UCSD-AML1 (cell line): Measurements from ENCODE around the gene LMCD1.

ENCODE experiments used
- DNase-seq: peaks from one replicate; lab custom pipeline; 2025; ENCODE audit not compliant: unreplicated experiment; lab: John Stamatoyannopoulos, UW

LMCD1 gene

DNA sequence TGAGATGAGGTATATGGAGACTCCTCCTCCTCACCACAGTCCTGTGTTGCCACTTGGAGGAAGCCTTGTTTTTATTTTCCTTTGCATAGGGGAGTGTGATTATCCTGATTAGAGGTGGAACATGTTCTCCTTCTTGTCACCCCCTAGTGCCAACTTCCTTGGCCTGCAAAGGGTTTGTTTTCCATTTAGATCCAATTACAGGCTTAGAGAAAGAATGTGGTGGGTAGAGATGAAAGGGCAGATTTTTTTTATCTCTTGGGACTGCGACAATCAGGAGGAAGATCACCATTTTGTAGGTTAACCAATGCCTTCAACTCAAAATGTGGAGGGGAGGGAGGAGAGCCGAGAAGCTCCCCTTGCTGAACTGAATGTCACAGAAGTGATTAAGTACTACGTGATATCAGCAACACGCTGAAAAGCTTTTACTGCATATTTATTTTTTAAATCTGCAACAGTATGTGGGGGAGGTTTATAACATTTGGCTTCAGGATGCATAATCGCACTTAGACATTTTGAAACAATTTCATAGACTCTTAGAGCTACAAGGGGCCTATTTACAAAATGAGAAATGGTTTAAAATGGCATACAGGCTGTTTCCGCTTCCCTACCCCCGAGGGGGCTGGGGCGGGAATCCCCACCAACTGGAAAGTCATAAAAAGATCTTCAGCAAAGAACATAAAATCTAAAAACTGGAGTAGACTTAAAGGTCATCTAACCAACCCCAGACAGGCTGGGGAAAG is 2.4 kb downstream of the LMCD1 start:
- no peak for DNase-seq

DNA sequence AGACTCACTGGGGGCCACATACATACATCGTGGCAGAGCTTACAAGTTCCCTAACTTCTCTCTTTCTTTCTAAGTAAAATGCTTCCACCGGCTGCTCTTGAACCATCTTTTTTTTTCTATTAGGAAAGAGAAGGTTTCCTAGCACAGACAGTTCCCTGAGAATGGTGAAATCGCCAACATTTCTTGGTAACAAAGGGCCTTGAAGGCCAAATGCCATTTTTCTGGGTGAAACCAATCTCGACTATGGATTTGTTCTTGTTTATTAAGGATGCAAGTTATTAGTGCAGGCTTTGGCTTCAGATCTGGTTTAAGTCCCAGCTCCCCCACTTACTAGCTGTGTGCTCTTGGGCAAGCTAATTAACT is 3.0 kb downstream of the LMCD1 start:
- DNase-seq, result no peak

DNA sequence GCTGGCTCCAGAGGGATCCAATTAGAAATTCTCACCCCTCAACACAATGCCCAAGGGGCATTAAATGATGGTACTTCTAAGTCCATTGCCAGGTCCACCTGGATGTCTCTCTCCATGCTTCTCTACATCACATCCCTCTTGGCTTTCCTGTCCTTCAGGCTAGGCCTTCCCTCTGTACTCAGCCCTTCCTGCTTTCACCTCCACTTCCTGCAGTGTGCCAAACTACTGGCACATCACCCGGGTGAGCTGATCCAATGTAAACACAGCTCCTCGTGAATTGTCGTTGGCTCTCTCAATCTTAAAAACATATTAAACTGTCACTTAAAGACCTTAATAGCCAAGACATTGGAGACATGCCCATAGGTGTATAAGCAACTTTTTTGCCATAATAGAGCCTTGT is 4.0 kb downstream of the LMCD1 start:
- no peak for DNase-seq

DNA sequence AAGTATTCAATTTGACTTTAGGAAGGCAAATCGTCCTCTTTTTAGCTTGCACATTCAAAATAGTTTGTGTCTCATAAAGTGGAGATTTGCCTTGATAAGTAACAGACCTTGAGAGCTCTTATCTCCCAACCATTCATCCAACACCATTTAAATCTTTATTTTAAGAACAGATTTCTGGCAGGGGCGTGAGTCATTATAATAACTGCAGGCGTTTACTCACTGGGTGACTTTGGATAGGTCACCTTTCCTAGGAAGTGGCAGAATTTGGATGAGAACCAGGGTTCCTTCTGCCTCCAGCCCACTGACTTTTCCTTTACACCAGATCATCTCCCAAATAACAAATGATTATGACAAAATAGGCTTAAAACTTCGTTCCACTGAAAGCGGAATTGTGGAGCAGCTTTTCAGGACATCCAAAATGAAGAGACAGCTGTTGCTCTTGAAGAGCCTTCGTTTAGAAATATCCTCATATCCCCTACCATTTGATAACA is 5.0 kb downstream of the LMCD1 start:
- no peak for DNase-seq

DNA sequence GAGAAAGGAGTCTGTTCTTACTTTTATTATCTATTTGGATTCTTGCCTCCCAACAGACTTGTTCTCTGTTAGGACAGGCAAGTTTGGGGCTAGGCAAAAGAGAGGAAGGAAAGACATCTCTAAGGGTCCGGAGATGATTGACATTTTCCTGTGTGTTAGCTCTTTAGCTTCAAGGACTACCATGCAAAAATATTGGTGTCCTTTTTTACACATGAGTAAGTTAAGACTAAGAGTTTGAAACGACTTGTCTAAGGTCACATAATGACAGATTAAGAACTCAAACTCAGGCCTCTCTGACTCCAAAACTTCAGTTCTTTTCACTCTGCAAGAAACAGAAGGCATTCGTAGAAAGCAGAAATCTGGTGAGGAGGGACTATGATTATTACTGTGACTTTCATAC is 5.9 kb downstream of the LMCD1 start:
- no peak for DNase-seq

DNA sequence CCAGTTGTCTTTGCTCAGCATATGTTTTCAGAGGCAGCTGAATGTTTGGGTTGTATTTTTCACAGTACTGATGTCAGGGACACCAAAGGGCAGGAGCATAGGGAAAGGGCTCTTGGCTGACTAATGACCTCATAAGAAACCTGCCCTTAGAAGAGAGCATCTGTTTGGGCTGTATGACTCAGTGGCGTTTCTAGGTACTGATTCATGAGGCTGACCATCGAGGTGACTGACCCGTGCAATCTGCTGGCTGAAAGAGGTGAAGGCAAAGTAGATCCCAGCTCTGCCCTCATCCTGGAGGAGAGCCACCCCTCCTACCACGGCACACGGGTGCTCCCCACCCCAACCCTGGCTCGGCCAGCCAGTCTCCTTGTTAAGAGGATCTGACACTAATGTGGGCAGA is 8.3 kb downstream of the LMCD1 start:
- no peak for DNase-seq

DNA sequence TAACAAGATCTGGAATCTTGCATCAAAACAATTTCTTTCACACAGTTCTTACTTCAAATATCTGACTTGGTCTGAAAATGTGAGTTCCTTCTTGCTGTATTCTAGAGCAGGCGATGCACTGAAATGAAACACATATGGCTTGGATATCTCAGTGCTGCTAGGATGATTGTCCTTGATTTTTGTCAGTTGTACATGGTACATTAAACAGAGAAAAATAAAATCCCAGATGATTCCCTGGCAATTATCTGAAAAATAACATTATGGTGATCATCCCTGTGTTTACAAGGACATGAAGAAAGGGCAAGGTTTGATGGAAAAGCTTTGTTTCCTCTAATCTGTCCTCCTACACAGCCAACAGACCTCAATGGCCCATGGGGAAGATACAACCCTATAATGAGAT is 10.6 kb downstream of the LMCD1 start:
- DNase-seq, result no peak

DNA sequence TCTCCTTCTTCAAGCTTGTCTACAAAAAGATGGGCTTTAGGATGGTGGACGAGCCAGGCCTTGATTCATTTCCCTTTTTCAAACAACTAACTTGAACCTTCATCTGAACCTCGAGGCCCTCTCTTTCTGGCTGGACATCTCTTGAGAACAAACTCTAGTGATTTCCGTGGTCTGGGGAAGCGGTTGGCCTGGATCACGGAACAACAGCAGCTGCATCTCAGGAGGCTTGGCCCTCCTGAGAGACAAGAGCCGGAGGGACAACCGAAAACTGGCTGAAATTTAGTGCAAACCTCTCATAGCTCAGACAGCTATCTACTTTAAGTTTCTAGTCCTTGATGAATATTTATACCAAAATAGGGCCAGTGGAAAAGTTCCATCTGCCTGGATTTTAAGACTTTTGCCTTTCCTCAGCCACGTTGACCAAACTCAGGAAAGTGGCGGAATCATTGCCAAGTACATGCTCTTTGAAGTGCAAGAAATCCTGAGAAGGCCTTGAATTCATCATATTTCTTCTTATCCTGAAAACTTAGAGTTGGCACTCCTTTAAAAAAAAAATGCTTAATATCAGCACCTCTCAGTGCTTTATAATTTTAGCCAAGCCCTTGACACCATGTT is 14.5 kb downstream of the LMCD1 start:
- no peak for DNase-seq

DNA sequence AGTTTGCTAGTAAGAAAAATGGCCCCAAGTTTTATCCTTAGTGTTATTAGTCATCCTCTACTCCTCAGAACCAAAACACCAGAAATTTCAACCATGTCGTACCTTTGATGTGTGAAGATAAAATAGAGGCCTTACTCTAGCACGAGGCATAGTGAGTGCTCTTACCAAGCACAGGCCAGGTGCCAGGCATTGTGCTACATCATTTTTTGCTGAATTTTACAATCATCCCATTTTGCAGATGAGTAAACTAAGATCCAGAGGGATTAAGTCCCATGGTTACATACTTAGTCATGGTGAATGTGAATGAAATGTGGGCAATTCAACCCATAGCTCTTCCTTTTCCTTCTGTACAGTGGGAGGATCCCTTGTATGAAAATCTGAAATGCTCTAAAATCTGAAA is 15.2 kb downstream of the LMCD1 start:
- no peak for DNase-seq

DNA sequence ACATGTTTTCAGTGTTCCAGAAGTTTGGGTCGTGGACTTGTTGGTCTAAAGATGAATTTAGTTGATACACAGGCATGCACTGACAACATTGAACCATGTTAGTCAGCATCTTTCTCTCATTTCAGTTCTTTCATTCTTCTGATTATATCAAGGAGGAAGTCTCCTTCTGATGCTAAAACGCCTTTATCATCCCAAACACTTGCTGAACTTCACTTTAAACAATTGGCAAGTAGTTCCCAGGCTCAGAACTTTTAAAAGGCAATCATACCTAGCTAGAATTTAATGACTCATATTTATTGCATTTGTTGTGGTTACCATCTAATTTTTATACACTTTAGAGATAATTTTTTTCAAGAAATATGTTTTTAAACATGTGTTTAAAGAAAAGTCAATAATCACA is 15.9 kb downstream of the LMCD1 start:
- no peak for DNase-seq

DNA sequence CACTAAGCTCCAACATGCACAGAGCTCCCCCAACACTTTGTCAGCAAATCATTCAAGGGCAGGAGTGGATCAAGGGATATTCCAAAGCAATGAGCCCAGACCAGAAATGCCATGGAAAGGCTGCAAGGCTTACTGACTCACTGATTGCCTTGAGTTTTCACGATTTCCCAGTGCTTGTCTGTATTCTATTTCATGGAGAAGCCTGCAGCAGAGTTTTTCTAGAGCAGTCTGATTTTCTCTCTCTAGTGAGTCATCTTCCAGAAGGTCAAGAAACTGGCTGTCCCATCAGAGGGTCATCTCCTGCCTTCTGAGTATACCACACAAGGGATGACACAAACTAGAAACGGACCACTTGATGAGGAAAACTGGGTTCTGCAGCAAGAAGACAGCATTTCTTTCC is 16.5 kb downstream of the LMCD1 start:
- no peak for DNase-seq

DNA sequence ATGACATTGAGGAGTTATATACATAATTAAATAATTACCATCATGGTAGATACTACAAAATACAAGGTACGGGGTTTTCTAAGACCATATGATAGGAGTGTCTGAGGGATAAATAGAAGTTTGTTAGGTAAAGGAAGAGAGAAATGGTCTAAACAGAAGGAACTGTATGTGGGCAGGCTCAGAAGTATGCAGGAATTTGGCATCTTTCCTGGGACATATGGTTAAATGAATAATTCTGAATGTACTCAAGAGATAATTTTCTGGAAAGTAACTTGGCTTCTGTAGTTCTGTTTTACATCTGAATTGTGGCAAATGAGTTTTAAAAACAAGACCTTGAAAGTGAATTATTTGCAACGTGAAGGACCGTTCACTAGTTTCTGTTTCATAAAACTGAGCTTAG is 17.5 kb downstream of the LMCD1 start:
- no peak for DNase-seq

DNA sequence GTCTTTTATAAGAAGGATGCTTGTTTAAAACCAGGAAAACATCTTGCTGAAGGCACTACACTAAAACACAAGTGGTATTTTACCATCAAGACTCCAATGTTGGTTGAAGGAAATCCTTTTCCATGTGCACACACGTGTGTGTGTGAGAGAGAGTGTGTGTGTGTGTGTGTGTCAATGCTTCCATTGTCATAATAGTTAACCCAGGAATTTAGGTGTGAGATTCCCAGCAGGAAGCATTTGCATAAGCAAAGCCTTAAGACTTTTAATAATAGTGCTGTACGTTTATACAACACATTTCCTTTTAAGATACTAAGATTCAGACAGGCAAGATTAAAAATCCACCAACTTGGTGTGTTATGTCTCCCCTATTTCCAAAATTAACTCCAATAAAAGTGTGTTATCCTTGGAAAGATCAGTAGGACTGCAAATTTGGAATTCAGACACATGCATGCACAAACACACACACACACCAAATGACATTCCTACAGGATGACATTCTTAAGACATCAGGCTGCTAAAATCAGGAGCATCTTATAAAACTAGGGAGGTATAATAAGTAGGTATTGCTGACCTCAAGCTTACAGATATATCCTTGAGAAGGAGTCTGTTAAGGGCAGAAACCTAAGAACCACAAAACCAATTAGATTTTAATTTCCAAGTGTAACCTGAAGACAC is 18.3 kb downstream of the LMCD1 start:
- DNase-seq, result no peak

DNA sequence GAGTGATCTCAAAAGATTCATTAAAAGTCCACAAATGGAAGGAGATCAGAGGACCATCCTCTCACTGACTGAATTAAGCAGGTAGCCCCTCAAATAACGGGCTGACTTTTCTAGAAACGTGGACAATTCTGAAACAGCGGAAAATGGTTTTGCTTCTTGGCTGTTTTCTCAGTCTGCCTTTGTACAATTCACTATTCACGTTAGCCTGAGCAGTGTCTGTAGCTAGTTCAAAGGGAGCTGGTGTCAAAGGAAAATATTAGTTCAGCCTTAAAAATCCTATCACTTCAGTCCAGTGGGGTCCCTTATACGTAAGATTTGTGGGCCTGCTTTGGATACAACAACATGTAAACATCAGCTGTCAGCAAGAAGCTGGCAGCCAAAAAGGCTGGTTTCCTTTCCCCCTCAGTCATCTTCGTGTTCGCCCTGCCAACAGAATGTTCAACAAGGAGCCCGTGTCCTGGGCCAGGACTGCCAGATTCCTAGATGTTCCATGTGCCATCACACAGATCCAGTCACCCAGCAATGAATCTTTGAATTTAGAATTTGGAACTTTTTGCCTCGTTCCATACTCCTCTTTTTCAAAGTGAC is 19.3 kb downstream of the LMCD1 start:
- DNase-seq, result no peak

DNA sequence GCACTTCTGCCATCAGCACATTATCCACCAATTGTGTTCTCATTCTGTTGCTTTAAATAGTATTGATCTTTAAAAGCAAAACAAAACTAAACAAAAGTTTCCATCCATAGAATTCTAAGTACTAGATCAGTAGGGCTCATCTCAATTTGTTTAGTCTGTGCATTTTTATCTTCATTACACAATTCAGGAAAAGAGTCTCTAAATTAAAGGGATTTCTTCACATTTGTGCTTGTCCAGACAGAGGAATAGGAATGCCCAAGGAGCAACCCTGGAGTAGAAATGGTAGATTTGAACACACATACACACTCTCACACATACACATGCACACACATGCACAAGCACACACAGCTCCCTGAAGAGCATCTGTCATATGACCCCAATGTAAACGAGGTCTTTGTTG is 21.4 kb downstream of the LMCD1 start:
- DNase-seq, result no peak

DNA sequence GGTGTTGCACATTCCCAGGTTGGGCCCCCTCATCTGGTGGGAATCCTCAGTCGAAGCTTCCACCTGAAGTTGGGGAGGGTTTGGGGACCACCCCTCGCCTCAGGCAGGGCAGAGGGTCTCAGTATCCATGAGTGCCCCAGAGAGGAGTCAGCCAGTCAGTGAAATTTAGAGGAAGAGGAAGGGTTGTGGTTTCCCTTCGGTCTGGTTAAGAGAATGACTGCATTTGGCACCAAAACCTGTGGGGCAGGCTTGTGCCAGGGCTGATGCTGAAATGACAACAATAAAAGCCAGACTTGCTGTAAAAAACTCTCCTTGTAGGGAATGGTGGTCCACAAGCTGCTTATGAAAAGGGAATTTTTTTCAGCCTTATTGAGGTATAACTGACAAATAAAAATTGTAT is 22.6 kb downstream of the LMCD1 start:
- DNase-seq, result peak; percentile 41

DNA sequence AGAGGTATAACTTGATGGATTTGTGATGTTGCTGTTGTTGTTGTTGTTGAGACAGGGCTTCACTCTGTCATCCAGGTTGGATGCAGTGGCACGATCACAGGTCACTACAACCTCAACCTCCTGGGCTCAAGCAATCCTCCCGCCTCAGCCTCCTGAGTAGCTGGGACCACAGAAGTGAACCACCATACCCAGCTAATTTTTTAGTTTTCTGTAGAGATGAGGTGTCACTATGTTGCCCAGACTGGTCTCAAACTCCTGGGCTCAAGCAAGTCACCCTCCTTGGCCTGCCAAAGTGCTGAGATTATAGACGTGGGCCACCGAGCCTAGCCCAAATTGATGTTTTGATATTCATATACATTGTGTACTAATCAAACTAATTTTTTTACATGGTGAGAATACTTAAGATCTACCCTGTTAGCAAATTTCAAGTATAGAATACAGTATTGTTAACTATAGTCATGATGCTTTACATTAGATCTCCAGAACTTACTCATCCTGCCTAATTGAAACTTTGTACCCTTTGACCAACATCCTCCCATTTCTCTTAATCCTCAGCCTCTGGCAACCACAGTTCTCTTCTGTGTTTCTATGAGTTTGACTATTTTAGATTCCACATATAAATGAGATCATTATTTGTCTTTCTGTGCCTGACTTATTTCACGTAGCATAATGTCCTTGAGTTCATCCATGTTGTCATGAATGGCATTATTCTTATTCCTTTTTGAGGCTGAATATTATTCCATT is 23.2 kb downstream of the LMCD1 start:
- DNase-seq, result no peak

DNA sequence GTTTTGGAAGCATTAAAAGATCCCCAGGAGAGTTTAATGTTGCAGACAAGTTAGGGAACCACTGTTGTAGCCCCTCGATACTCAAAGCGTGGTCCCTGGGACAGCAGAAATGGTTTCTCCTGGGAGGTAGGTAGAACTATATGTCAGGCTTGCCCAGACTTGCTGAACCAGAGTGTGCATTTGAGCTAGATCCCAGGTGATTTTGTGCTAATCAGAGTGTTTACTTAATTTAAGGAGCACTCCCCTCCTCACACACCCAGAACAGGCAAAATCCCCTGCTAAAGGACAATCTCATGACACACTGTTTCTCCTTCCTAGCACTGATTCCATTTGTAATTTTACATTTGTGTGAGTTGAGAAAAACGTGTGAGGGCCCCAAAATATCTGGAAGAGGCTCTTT is 24.3 kb downstream of the LMCD1 start:
- DNase-seq, result no peak

DNA sequence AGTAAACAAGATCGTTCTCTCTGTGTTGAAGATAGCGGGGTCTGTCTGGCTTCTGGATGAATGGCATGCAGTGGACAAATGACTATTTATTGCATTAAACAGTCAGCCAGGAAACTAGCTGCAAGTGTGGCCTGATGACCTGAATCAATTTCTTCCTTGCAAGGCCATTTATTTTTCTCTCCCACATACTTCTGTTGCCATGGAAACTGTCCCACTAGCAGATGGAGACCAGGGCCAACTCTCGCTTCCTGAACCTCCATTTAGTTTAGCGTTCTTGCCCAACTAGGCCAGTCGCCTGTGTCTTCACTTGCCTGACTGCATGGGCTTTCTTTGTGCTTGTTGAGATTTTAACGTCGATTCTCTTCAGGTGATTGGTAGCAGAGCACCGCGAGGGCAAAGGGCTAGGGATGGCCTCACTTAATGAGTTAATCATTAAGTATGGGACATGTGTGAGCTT is 27.6 kb downstream of the LMCD1 start:
- DNase-seq, result no peak

DNA sequence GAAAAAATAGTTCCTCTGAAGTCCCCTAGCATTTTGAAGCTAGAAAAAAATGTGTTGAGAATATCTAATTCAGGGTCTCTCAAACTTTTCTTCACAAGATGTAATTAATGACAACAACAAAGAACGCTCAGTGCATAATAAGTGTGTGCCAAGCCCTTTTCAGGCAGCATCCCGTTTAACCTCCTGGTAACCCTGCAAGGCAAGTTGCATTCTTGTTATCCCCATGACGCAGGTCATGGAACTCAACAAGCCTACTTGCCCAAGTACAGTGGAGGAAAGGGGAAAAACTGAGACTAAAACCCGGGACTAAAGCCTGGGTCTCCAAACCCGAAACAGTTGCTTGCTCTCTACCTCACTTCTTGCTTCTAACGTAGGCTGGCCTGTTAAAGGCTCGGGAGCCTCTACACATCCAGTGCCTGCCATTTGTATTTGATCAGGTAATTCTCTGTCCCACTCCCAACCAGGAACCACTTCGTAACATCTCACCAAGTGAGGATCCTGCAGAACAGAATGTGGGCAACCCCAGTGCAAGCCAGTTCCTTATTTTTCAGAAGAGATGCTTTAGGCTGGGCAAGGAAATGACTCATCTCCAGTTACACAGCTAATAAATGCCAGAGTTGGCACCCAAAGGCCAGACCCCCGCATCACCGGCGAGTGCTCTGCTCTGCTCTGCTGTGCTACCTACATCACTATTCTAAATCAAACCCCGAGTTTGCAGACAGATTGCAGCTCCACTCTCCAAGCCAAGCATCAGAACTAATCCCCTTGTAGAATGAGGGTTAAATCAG is 28.3 kb downstream of the LMCD1 start:
- peak; percentile 46 for DNase-seq
